Keratinocyte (primary cell): ENCODE results near the gene PRR18. TPM values are rescaled to one million over a fixed set of nuclear protein-coding genes. Genes with fewer than 3 reads are reported as not detected.

Source experiments
- DNase-seq: peaks from one replicate; pipeline ENCODE4 v3.0.0-alpha.2; 2011; ENCODE audit warnings: low read depth, missing footprints, low spot score
- FAIRE-seq: peaks from 2 replicates; lab custom pipeline; 2011; peaks lifted over from hg19 to GRCh38; lab: Jason Lieb, UNC
- H2AFZ ChIP-seq: 2 replicates; pipeline ENCODE4 v1.6.0; 2012; ENCODE audit warnings: low read length, control low read depth, inconsistent platforms; ENCODE audit not compliant: control insufficient read depth
- H3K27ac ChIP-seq: 2 replicates; pipeline ENCODE4 v1.5.1; 2011; ENCODE audit warnings: low read length; ENCODE audit not compliant: control insufficient read depth, insufficient read depth
- H3K27me3 ChIP-seq: 3 replicates; pipeline ENCODE4 v1.6.0; 2011; ENCODE audit warnings: low read length; ENCODE audit not compliant: control insufficient read depth, insufficient read depth; ENCODE audit errors: extremely low read depth
- H3K36me3 ChIP-seq, 2 experiments: 2 replicates in 1 of 2; 3 replicates in 1 of 2; pipeline ENCODE4 v1.5.1; 2011; ENCODE audit warnings: low read length in 2 of 2, mild to moderate bottlenecking in 1 of 2; ENCODE audit not compliant: control insufficient read depth in 2 of 2, insufficient read depth in 2 of 2; ENCODE audit errors: extremely low read depth in 1 of 2
- H3K4me1 ChIP-seq: 3 replicates; pipeline ENCODE4 v1.5.1; 2011; ENCODE audit warnings: low read length; ENCODE audit not compliant: control insufficient read depth, insufficient read depth; ENCODE audit errors: extremely low read depth
- H3K4me2 ChIP-seq: 3 replicates; pipeline ENCODE4 v1.6.0; 2011; ENCODE audit warnings: low read depth, low read length; ENCODE audit not compliant: control insufficient read depth, insufficient read depth; ENCODE audit errors: extremely low read depth
- H3K4me3 ChIP-seq, 3 experiments: fragments of 200-600 bp in 1 of 3; sonication (generic) in 1 of 3; 2 replicates in 2 of 3; 3 replicates in 1 of 3; pipeline ENCODE4 v1.5.1; 2011 to 2016; ENCODE audit warnings: low read length in 3 of 3, mild to moderate bottlenecking in 3 of 3, control low read depth in 2 of 3, inconsistent platforms in 1 of 3, low read depth in 1 of 3, mixed read lengths in 1 of 3, mixed run types in 1 of 3, moderate library complexity in 1 of 3; ENCODE audit not compliant: control insufficient read depth in 2 of 3, insufficient read depth in 2 of 3; ENCODE audit errors: extremely low read depth in 1 of 3
- H3K79me2 ChIP-seq: 2 replicates; pipeline ENCODE4 v1.6.0; 2012; ENCODE audit warnings: low read length; ENCODE audit not compliant: control insufficient read depth, insufficient read depth
- H3K9ac ChIP-seq: 3 replicates; pipeline ENCODE4 v1.6.0; 2011; ENCODE audit warnings: low read length; ENCODE audit not compliant: control insufficient read depth, insufficient read depth; ENCODE audit errors: extremely low read depth
- H3K9me1 ChIP-seq: 3 replicates; pipeline ENCODE4 v1.6.0; 2011; ENCODE audit warnings: low read length; ENCODE audit not compliant: control insufficient read depth, insufficient read depth; ENCODE audit errors: extremely low read depth
- H3K9me3 ChIP-seq: 2 replicates; pipeline ENCODE4 v1.5.1; 2012; ENCODE audit warnings: low read depth, low read length; ENCODE audit not compliant: control insufficient read depth
- H4K20me1 ChIP-seq: 3 replicates; pipeline ENCODE4 v1.6.0; 2011; ENCODE audit warnings: low read length; ENCODE audit not compliant: control insufficient read depth, insufficient read depth; ENCODE audit errors: extremely low read depth
- CTCF ChIP-seq, 3 experiments: IDR thresholded peaks in 1 of 3; conservative IDR thresholded peaks in 1 of 3; optimal IDR thresholded peaks in 1 of 3; 2 replicates in 2 of 3; 3 replicates in 1 of 3; pipeline versions ENCODE3 to v1.5.1; 2011; ENCODE audit warnings: low read length in 3 of 3, mild to moderate bottlenecking in 3 of 3, moderate library complexity in 2 of 3, control low read depth in 1 of 3, inconsistent platforms in 1 of 3; ENCODE audit not compliant: insufficient read depth in 2 of 3; ENCODE audit errors: extremely low read depth in 1 of 3
- EZH2 ChIP-seq: IDR thresholded peaks from one replicate; pipeline ENCODE4 v1.6.1; 2012; ENCODE audit warnings: inconsistent platforms, mild to moderate bottlenecking, low read length, moderate library complexity
- dilution Hi-C: fragments of 300-500 bp; cut with MboI; formaldehyde crosslinking; loops from one replicate; pipeline ENCODE4 v1.7.0; 2020; ENCODE audit warnings: low sequenced_read_pairs; ENCODE audit not compliant: extremely low pct_ligation_motif_present
- polyA plus RNA-seq, 5 experiments: library from polyadenylated mRNA; depleted of rRNA in 3 of 5; stranded (reverse) in 3 of 5; stranded (forward) in 1 of 5; unstranded in 1 of 5; fragments of >200 nt; gene quantifications; 1 replicate in 1 of 5; 2 replicates in 3 of 5; 3 replicates in 1 of 5; pipeline versions ENCODE4 v1.2.1 to v1.2.3, GENCODE V29; 2011 to 2012; ENCODE audit warnings: missing spikeins in 2 of 5, low read depth in 1 of 5, low replicate concordance in 1 of 5

The PRR18 gene
- polyA plus RNA-seq, 1 donor (not counting 4 experiments of a cell fraction or from before 2014, with no cell fraction given), result not detected

- Histone ChIP-seq H3K9ac (no peak overlapping the region), H3K27me3 (peaks cover 7% of the 10 kb centered on the region), H3K9me1 (no peaks in the 10 kb centered on the region), H3K4me1 (no peaks in the 10 kb centered on the region), H3K79me2 (no peaks in the 10 kb centered on the region), H3K36me3 (no peaks in the 10 kb centered on the region), H2AFZ (no peak overlapping the region), H3K4me2 (no peak overlapping the region), H3K27ac (no peak overlapping the region), H4K20me1 (no peaks in the 10 kb centered on the region), H3K4me3 (no peak overlapping the region), H3K9me3 (no peaks in the 10 kb centered on the region)
- no peak for FAIRE-seq
- dilution Hi-C loops, result no loop called here
- no peak for TF ChIP-seq EZH2
- no peak for TF ChIP-seq CTCF (optimal IDR thresholded peaks at IDR 0.05 in 1 of 3, IDR thresholded peaks at IDR 0.05 in 1 of 3, conservative IDR thresholded peaks at IDR 0.05 in 1 of 3; ENCODE audit: extremely low read depth in 1 of 3, insufficient read depth in 2 of 3, low read length in 3 of 3)
- DNase-seq, result no peak
These were observed 23.6 kb downstream of the PRR18 start for GRCh38 chr6:166284640-166285039.

GRCh38 chr6:166282394-166283032 is 25.7 kb downstream of the PRR18 start:
- FAIRE-seq (no peak), DNase-seq (no peak)
- no peaks in the 10 kb centered on the region for H4K20me1 ChIP-seq
- no peak overlapping the region for H2AFZ ChIP-seq
- H3K27ac ChIP-seq, result no peak overlapping the region
- H3K4me1 ChIP-seq, result no peaks in the 10 kb centered on the region
- H3K79me2 ChIP-seq, result no peaks in the 10 kb centered on the region
- peaks cover 7% of the 10 kb centered on the region for H3K27me3 ChIP-seq
- no peak overlapping the region for H3K4me2 ChIP-seq
- no peaks in the 10 kb centered on the region for H3K36me3 ChIP-seq
- H3K4me3 ChIP-seq, result no peak overlapping the region
- no peak overlapping the region for H3K9ac ChIP-seq
- no peaks in the 10 kb centered on the region for H3K9me3 ChIP-seq
- H3K9me1 ChIP-seq, result no peaks in the 10 kb centered on the region
- no peak for TF ChIP-seq CTCF (optimal IDR thresholded peaks at IDR 0.05 in 1 of 3, IDR thresholded peaks at IDR 0.05 in 1 of 3, conservative IDR thresholded peaks at IDR 0.05 in 1 of 3; ENCODE audit: extremely low read depth in 1 of 3, insufficient read depth in 2 of 3, low read length in 3 of 3)
- TF ChIP-seq EZH2, result no peak
- dilution Hi-C loops, result no loop called here
